Measurements from ENCODE around the gene RBM42. TPM values are rescaled to one million over a fixed set of nuclear protein-coding genes. Genes with fewer than 3 reads are reported as not detected.

The RBM42 gene
- total RNA-seq, 4 donors from 2014 or later: 63.1 to 112 (median 95.2) TPM

DNA sequence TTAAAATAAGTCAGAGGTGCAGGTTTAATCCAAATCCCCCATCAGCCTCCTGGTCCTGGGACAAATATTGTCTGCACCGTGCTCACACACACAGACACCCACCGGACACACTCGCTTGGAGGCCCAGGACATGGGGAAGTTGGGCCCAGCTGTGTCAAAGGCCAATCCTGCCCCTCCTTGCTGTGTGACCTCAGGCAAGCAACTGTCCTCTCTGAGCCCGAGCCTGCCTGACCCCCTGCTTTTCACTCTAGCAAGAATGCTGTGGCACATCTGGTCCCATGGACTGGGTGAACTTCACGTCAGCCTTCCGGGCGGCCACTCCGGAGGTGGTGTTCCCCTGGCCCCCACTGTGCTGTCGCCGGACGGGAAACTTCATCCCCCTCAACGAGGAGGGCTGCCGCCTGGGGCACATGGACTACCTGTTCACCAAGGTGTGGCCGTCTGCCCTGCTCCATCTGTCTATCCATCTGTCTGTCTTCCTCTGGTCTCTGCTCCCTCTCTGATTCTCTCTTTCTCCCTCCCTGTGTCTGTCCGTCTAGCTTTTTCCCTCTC is 46.8 kb downstream of the RBM42 start:
- no peak for TF ChIP-seq EP300 (IDR thresholded peaks at IDR 0.05)
- no peak for TF ChIP-seq POLR2A (IDR thresholded peaks at IDR 0.05; ENCODE audit: low read depth)
- no peak for TF ChIP-seq POLR2AphosphoS5 (IDR thresholded peaks at IDR 0.05)
- TF ChIP-seq, protein P1, sequence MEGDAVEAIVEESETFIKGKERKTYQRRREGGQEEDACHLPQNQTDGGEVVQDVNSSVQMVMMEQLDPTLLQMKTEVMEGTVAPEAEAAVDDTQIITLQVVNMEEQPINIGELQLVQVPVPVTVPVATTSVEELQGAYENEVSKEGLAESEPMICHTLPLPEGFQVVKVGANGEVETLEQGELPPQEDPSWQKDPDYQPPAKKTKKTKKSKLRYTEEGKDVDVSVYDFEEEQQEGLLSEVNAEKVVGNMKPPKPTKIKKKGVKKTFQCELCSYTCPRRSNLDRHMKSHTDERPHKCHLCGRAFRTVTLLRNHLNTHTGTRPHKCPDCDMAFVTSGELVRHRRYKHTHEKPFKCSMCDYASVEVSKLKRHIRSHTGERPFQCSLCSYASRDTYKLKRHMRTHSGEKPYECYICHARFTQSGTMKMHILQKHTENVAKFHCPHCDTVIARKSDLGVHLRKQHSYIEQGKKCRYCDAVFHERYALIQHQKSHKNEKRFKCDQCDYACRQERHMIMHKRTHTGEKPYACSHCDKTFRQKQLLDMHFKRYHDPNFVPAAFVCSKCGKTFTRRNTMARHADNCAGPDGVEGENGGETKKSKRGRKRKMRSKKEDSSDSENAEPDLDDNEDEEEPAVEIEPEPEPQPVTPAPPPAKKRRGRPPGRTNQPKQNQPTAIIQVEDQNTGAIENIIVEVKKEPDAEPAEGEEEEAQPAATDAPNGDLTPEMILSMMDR (IDR thresholded peaks at IDR 0.05): no peak
- intact Hi-C loops (cut with DNase I): no loop called here

More for the DNA sequence above, 46.8 kb downstream of the RBM42 start:
- Histone ChIP-seq H3K36me3 (no peaks in the 10 kb centered on the region), H3K9me3 (no peaks in the 10 kb centered on the region), H3K27ac (replicated peaks in 1 of 4) (no peak overlapping the region), H3K4me3 (no peak overlapping the region), H3K4me1 (peaks cover 3 to 10% (median 8%) of the 10 kb centered on the region in 4 donors), H3K27me3 (peaks cover 0 to 64% (median 8%) of the 10 kb centered on the region in 4 donors)
- 65% methylated on average over 7 of the region's 15 CpGs for WGBS
- no peak for DNase-seq (ENCODE audit: extremely low spot score)

Other genes starting within 250 kb of the RBM42 start
- 1 to 10 TPM in 1 of 4 donors, not detected in 3; 1.7 TPM for gene FFAR2, start 180.8 kb upstream of the RBM42 start, total RNA-seq
- gene KRTDAP, start 138.6 kb upstream of the RBM42 start, total RNA-seq: not detected
- 1 to 10 TPM; 1.7 to 5.5 (median 3.8) TPM for gene DMKN, start 115.4 kb upstream of the RBM42 start, total RNA-seq
- not detected for gene SBSN, start 100.7 kb upstream of the RBM42 start, total RNA-seq
- not detected for gene GAPDHS, start 95.6 kb upstream of the RBM42 start, total RNA-seq
- gene TMEM147, start 83.4 kb upstream of the RBM42 start, total RNA-seq: 100 to 1,000 TPM in 2 of 4 donors, 10 to 100 TPM in 2; 47.3 to 109 (median 91.6) TPM
- gene ATP4A, start 65.4 kb upstream of the RBM42 start, total RNA-seq: not detected
- not detected for gene PMIS2, start 42.9 kb upstream of the RBM42 start, total RNA-seq
- 1 to 10 TPM; 3.7 to 4.7 (median 4.3) TPM for gene HAUS5, start 16.3 kb upstream of the RBM42 start, total RNA-seq
- 1 to 10 TPM in 1 of 4 donors, not detected in 3; 3.4 TPM for gene ETV2, start 12.7 kb downstream of the RBM42 start, total RNA-seq
- 100 to 1,000 TPM; 205 to 508 (median 313) TPM for gene COX6B1, start 19.3 kb downstream of the RBM42 start, total RNA-seq
- gene UPK1A, start 37.5 kb downstream of the RBM42 start, total RNA-seq: not detected
- not detected for gene ZBTB32, start 75.5 kb downstream of the RBM42 start, total RNA-seq
- gene KMT2B, start 89.0 kb downstream of the RBM42 start, total RNA-seq: 10 to 100 TPM; 22.0 to 30.6 (median 24.2) TPM
- 1 to 10 TPM; 1.7 to 8.1 (median 5.9) TPM for gene IGFLR1, start 113.4 kb downstream of the RBM42 start, total RNA-seq
- 10 to 100 TPM in 3 of 4 donors, 1 to 10 TPM in 1; 7.9 to 31.1 (median 20.9) TPM for gene U2AF1L4, start 116.4 kb downstream of the RBM42 start, total RNA-seq
- gene PSENEN, start 116.6 kb downstream of the RBM42 start, total RNA-seq: 10 to 100 TPM; 27.4 to 48.7 (median 33.8) TPM
- gene LIN37, start 119.5 kb downstream of the RBM42 start, total RNA-seq: 10 to 100 TPM; 11.6 to 18.3 (median 15.6) TPM
- 100 to 1,000 TPM in 2 of 4 donors, 10 to 100 TPM in 2; 64.4 to 146 (median 105) TPM for gene HSPB6, start 128.0 kb downstream of the RBM42 start, total RNA-seq
- 1 to 10 TPM; 5.6 to 8.7 (median 7.1) TPM for gene PROSER3, start 129.1 kb downstream of the RBM42 start, total RNA-seq
- 10 to 100 TPM in 2 of 4 donors, 1 to 10 TPM in 2; 3.3 to 11.2 (median 7.7) TPM for gene ARHGAP33, start 146.5 kb downstream of the RBM42 start, total RNA-seq
- gene PRODH2, start 183.8 kb downstream of the RBM42 start, total RNA-seq: not detected
- gene NPHS1, start 223.5 kb downstream of the RBM42 start, total RNA-seq: not detected
- not detected for gene KIRREL2, start 227.9 kb downstream of the RBM42 start, total RNA-seq
- gene APLP1, start 239.5 kb downstream of the RBM42 start, total RNA-seq: 10 to 100 TPM in 2 of 4 donors, 1 to 10 TPM in 2; 4.6 to 14.6 (median 8.8) TPM